Posterior cingulate gyrus (tissue), 11 donors: ENCODE results near the gene MARK1.

Source experiments
- DNase-seq, 10 donors: peaks; one replicate each; pipeline versions ENCODE4 v3.0.0 to v3.0.0-alpha.2; 2020 to 2021; ENCODE audit warnings: mixed read lengths in 3 of 10
- intact Hi-C: fragments of 100-400 bp; cut with DNase I; formaldehyde crosslinking; loops from one replicate; pipeline ENCODE4 v1.15.1; 2023

MARK1 gene

GRCh38 chr1:220685879-220686278 is 157.9 kb downstream of the MARK1 start:
- intact Hi-C loops, result no loop called here
- DNase-seq, result no peak

GRCh38 chr1:220687809-220688208 is 159.9 kb downstream of the MARK1 start:
- intact Hi-C loops, result no loop called here

DNA sequence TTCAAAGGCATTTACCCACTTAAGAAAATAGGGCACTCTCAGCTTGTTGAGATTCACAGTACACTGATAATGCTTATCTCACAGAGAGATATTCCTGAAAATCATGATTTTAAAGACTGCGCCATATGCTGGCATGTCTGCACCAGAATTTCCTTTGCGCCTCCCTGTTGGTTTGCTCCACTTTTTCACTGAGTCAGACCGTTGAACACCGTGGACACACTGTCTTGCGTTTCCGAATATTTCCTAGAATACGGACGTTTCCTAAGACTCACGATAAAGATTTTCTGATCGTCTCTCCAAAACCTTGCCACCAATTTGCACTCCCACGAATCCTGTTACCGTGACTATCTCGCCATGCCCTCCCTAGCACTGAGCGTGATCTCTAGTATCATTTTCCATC is 161.7 kb downstream of the MARK1 start:
- DNase-seq, result no peak
- intact Hi-C loops, result loop anchor here (5.0 kb wide), 1 partner anchor 43 kb away; no protein-coding TSS in a partner anchor

More at GRCh38 chr1:220687809-220688208, 159.9 kb downstream of the MARK1 start:
- no peak for DNase-seq

- intact Hi-C loops, result loop anchor here (5.0 kb wide), 1 partner anchor 42 kb away; no protein-coding TSS in a partner anchor
- DNase-seq, result peak; percentile 42 to 93 (median 62)
Measured at GRCh38 chr1:220690140-220691052, 162.5 kb downstream of the MARK1 start, which contains the start of gene C1orf115. Gene C1orf115 (plus strand): TSS chr1:220690363. CDS start chr1:220690403, 40 bp downstream.

DNA sequence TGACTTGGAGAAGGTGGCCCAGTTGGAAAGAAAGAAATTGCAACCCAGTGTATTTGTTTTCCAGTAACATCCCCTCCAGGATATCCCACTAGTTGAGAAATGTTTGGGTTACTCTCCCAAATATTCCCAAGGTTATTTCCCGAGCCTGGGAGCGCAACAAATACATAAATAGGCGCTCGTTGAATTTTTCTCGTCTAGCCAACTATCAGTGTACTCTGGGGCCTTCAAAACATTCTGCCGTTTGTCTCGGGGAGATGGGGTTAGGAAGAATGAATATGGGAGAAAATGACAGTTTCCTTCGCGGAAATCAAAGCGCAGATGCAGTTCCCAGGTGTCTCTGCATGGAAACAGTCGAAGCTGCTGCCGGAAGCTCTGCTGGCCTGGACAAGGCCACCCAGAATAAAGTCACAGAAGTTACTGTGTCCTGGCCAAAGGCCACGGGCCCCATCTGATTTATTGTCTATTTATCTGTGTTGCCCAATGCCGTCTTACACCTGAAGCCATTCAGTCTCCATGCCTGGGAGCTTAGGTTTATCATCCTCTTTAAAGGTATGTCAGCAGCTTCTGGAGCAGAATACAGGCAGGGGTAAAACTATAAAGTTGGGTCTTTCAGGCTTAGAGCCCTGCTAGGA is 163.2 kb downstream of the MARK1 start:
- intact Hi-C loops, result loop anchor here (5.0 kb wide), 1 partner anchor 41 kb away; no protein-coding TSS in a partner anchor
- DNase-seq, result no peak

GRCh38 chr1:220692436-220693228 is 164.7 kb downstream of the MARK1 start:
- no peak for DNase-seq
- intact Hi-C loops, result loop anchor here (5.0 kb wide), 1 partner anchor 40 kb away; no protein-coding TSS in a partner anchor

DNA sequence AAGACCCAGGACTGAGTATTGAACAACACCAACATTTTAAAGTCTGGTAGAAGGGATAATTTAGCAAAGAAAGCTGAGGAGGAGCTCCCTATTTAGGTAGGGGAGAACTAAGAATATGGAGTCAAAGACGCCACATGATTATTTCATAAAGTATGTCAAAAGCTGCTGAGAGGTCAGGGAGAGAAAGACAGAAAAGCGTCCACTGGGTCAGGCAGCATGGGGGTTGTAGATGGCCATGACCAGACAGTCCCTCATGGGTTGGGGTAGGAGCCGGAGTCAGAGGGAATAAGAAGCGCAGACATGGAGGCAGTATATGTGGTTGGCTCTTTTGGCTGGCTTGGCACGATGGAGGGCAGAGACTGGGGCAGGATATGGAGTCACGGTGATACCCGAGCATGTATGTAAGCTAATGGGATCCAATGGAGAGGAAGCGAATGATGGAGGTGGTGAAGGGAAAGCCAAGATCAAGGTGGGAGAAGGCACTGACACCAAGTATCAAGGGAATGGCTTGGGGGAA is 167.0 kb downstream of the MARK1 start:
- intact Hi-C loops, result loop anchor here (5.0 kb wide), 1 partner anchor 37 kb away; no protein-coding TSS in a partner anchor
- no peak for DNase-seq

DNA sequence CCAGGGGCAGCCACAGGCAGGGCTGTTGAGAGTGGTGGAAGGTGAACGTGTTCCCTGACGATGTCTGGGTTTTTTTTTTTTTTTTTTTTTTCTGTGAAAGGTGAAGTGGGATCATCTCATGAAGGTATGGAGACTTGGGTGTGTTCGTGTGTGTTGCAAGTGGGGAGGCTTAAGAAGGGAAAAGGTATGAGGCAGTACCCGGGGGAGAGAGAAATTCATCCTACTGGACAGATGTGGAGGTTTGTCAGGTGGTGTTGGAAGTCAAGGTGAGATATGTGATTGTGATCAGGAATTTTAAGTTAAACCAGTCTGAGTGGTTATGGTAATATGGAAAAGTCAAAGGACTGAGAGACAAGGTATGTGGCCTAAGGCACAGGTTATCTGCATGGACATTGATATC is 167.5 kb downstream of the MARK1 start:
- no peak for DNase-seq
- intact Hi-C loops, result no loop called here

GRCh38 chr1:220696226-220696862 is 168.4 kb downstream of the MARK1 start:
- intact Hi-C loops, result no loop called here

GRCh38 chr1:220696863-220697231 is 168.9 kb downstream of the MARK1 start:
- DNase-seq, result peak in 8 of 10 donors; percentile 23 to 92 (median 56)
- intact Hi-C loops, result no loop called here

More at GRCh38 chr1:220696226-220696862, 168.4 kb downstream of the MARK1 start:
- no peak for DNase-seq

DNA sequence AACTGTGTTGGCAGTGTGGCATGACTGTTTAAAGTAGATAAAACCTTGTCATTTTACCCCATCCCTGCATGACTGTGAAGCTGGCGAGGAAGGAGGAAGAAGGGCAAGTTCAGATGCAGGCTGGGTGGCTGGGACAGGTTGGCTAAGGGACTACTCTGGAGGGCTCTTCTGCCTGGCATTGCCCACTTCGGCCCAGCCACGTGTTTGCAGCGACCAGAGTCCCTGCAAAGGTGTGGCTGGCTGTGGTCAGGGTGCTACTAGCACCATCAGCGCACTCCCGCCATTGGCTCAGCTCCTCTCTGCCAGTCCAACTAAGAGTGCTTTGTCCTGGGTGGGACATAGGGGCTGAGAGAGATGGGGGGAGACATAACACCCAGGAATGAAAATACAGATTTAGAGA is 169.4 kb downstream of the MARK1 start:
- intact Hi-C loops, result no loop called here
- DNase-seq, result no peak

- no peak for DNase-seq
- intact Hi-C loops, result no loop called here
Measured at GRCh38 chr1:220698607-220699016, 170.7 kb downstream of the MARK1 start.

DNA sequence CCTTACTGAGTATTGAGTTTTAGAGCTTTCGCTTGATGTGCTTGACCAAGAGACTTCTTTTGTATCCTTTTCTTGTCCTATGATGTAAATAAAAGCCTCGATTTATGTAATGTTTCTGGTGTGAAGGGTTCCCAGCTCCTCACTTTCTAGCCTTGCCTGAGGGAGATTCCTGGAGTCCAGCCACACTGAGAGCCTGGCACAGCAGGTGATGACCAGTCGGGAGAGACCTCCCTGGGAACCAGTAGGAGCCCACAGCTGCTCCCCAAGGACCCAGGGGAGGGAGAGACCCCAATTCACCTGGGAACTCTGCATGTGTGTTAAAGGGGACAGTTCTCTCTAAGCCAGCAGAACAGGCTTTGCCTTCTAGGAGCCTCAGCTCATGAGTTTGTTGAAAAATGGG is 171.1 kb downstream of the MARK1 start:
- intact Hi-C loops, result no loop called here
- DNase-seq, result no peak

DNA sequence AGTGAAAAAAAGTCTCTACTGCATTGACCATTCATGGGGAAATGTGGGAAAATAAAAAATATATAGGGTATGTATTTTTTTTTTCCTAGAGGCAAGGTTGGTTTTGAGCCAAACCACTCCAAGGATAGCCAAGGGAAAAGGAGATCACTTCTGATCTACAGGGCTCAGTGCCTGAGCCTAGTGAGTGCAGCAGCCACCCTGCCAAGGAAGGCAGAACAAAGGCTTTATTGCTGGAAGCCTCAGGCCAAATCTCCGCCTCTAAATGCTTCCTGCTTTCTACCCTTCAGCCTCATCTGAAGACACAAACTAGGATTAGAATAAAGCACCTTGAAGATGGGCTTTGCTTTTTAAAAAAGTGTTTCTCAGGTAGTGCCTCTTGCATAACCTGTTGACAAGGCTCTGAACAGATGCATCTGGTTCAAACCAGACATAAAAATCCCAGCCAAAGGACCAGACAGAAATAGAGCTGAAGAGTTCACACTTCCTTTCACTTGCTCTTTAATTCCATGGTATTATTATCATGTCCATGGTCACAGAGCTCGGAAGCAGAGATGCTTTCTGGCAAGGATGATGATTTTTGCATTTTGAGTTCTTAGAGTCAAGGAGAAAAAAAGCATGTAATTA is 172.7 kb downstream of the MARK1 start:
- intact Hi-C loops, result no loop called here
- no peak for DNase-seq

- DNase-seq, result no peak
- intact Hi-C loops, result no loop called here
Measured at GRCh38 chr1:220701974-220702373, 174.0 kb downstream of the MARK1 start.

- DNase-seq, result no peak
Measured at GRCh38 chr1:220702733-220703270, 174.9 kb downstream of the MARK1 start.

DNA sequence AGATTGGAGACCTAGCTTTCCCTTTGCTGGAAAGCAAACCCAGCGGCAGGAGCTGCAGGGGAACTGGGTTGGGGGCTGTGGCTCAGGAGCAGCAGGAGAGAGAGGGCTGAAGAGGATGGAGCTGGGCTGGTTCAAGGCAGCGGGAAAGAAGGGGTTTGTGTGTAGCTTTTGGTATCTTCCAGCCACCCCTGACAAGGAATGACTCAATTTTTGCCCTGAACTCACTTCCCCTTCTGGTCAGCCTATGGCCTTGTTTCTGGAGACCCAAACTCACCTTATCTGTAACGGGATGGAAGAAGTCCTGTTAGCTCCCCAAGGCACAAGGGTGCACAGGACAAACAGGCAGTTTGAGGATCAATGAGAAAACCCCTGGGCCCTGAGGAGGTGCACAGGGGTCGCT is 175.4 kb downstream of the MARK1 start:
- no peak for DNase-seq
- intact Hi-C loops, result no loop called here

More at GRCh38 chr1:220702733-220703270, 174.9 kb downstream of the MARK1 start:
- intact Hi-C loops, result no loop called here

DNA sequence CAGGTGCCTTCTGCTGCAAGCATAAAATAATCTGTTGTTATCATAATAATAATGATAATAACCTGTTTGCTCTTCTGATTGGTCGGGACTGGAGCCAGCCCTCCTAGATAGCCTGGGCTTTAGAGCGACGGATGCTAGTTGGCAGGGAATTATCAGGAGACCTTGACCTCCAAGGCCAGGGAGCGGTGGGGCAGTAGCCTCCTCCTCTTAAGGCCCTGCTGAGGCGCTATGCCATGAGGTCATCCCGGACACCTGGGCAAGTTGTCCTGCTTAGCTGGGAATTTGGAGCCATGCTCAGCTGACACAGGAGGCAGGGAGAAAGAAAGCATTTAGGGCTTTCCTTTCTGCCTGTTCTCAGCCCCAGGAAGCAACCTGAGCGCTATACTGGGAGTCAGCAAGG is 177.8 kb downstream of the MARK1 start:
- no peak for DNase-seq
- intact Hi-C loops, result no loop called here

DNA sequence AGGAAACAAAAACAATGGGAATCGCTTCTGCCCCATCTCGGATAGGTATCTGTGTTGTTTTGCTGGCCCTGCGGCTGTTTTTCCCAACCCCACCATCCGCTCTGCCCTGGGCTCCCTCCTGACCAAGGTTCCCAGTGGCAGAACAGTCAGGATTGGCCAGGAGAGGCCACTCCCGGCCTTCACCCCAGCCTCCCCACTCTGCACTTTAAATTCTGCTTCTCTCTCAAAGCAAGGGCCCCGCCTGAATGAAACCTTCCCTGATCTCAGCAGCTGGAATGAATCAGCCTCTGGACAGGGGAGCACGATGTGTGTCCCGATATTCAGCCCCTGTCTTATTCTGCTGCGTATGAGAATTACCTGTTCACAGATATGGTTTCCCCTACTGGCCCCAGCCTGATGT is 178.5 kb downstream of the MARK1 start:
- intact Hi-C loops, result no loop called here
- DNase-seq, result no peak
